Ectodermal cell (in vitro differentiated cells): ENCODE measurements around the gene GATA5.

Source experiments
- H3K27ac ChIP-seq: 2 replicates; pipeline ENCODE4 v1.7.0; 2013; ENCODE audit warnings: mild to moderate bottlenecking, low read depth, low read length; ENCODE audit not compliant: insufficient read depth, poor library complexity, severe bottlenecking
- H3K27me3 ChIP-seq: 2 replicates; pipeline ENCODE4 v1.7.0; 2013; ENCODE audit warnings: mild to moderate bottlenecking, low read length; ENCODE audit not compliant: insufficient read depth, control insufficient read depth, poor library complexity, severe bottlenecking
- H3K36me3 ChIP-seq: one replicate; pipeline ENCODE4 v1.7.0; 2013; ENCODE audit warnings: low read length; ENCODE audit not compliant: control insufficient read depth, insufficient read depth
- H3K4me1 ChIP-seq: one replicate; pipeline ENCODE4 v1.7.0; 2013; ENCODE audit warnings: low read length; ENCODE audit not compliant: control insufficient read depth, insufficient read depth
- H3K4me3 ChIP-seq: 2 replicates; pipeline ENCODE4 v1.7.0; 2013; ENCODE audit warnings: low read depth, low read length, control low read depth; ENCODE audit not compliant: insufficient read depth
- H3K9me3 ChIP-seq: 2 replicates; pipeline ENCODE4 v1.7.0; 2013; ENCODE audit warnings: mild to moderate bottlenecking, low read length, moderate library complexity; ENCODE audit not compliant: control insufficient read depth
- WGBS, 2 experiments: methylation state at CpG; one replicate each; pipeline ENCODE4 v1.1.7; 2013; ENCODE audit warnings: missing lambda C conversion rate in 2 of 2; 5-methylcytosine and 5-hydroxymethylcytosine counted together

The GATA5 gene

DNA sequence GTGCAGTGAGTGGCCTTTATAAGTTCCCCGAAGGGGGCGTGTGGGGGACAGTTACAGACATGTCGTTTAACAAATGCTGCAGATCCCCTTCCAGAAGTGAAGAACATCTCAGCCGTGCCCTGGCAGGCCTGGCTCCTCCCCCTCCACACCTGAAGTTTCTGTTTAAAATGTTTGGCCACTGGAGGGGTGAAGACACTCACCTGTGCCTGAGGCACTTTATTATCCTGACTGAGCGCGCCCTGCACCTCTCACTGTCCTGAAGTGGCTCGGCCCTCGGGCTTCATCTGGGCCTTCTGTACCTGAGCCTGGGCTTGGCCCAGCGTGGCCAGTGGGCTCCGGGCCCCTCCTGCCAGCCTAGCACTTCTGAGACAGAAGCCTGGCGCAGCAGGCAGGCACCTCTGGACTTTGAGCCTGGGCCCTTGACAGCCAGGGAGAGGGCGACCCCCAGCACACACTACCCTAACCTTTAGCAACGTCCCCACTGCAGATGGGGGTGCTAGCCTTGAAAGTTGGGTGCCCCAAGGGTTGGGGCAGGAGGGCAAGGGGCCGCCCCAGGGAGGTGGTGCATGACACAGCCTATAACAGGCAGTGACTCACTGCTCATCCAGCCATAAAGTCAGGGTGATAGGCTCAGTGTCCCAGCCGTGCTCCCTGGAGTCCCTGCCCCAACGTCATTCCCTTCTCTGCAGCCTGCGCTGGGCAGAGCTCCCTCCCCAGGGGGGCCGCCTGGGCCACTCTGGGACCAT, 13.6 kb upstream of the GATA5 start:
- Histone ChIP-seq H3K27me3 (peaks cover 11% of the 10 kb centered on the region), H3K27ac (no peak overlapping the region), H3K4me3 (no peak overlapping the region), H3K36me3 (no peaks in the 10 kb centered on the region), H3K4me1 (peaks cover 33% of the 10 kb centered on the region), H3K9me3 (no peaks in the 10 kb centered on the region)
- 87 to 91% methylated on average over 18 of the region's 18 CpGs for WGBS, 2 experiments

GRCh38 chr20:62488470-62488869, 12.7 kb upstream of the GATA5 start:
- Histone ChIP-seq H3K27ac (no peak overlapping the region), H3K4me3 (no peak overlapping the region), H3K36me3 (no peaks in the 10 kb centered on the region), H3K9me3 (no peaks in the 10 kb centered on the region), H3K27me3 (peaks cover 20% of the 10 kb centered on the region), H3K4me1 (peaks cover 35% of the 10 kb centered on the region)
- WGBS, 2 experiments, result 87 to 90% methylated on average over 3 of the region's 3 CpGs

- WGBS, 2 experiments, result 60 to 72% methylated on average over 12 to 13 of the region's 14 CpGs
- H3K4me3 ChIP-seq, result no peak overlapping the region
- no peaks in the 10 kb centered on the region for H3K36me3 ChIP-seq
- peaks cover 42% of the 10 kb centered on the region for H3K4me1 ChIP-seq
- H3K27me3 ChIP-seq, result peaks cover 27% of the 10 kb centered on the region
- no peak overlapping the region for H3K27ac ChIP-seq
- no peaks in the 10 kb centered on the region for H3K9me3 ChIP-seq
Observed at GRCh38 chr20:62487561-62488354, 12.0 kb upstream of the GATA5 start.

GRCh38 chr20:62487118-62487517, 11.3 kb upstream of the GATA5 start:
- Histone ChIP-seq H3K36me3 (no peaks in the 10 kb centered on the region), H3K4me1 (peaks cover 49% of the 10 kb centered on the region), H3K4me3 (no peak overlapping the region), H3K27ac (no peak overlapping the region), H3K9me3 (no peaks in the 10 kb centered on the region), H3K27me3 (peaks cover 33% of the 10 kb centered on the region)
- 77 to 78% methylated on average over 21 of the region's 21 CpGs for WGBS, 2 experiments

GRCh38 chr20:62486484-62486883, 10.7 kb upstream of the GATA5 start:
- Histone ChIP-seq H3K4me3 (no peak overlapping the region), H3K27me3 (peaks cover 40% of the 10 kb centered on the region), H3K27ac (no peak overlapping the region), H3K36me3 (no peaks in the 10 kb centered on the region), H3K4me1 (peaks cover 55% of the 10 kb centered on the region), H3K9me3 (no peaks in the 10 kb centered on the region)
- 85 to 89% methylated on average over 13 of the region's 13 CpGs for WGBS, 2 experiments

DNA sequence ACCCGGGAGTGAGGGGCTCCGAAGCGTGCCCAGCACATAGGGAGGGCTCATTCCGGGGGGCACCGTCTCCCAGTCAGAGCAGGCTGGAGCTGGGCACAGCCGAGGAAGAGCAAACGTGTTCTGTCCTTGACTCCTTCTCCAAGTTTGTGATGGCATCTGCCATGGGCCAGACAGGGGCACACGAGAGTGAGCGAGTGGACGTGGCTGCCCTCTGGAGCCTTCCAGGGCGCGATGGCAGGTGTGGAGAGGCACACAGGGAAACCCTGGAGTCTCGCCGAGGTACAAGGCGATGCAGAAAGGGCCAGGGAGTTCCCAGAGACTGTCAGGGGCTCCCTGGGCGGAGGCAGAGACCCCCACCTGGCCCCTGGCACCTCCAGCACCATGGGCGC, 9.9 kb upstream of the GATA5 start:
- 86 to 89% methylated on average over 17 of the region's 17 CpGs for WGBS, 2 experiments
- H3K4me3 ChIP-seq, result no peak overlapping the region
- no peak overlapping the region for H3K27ac ChIP-seq
- H3K9me3 ChIP-seq, result no peaks in the 10 kb centered on the region
- peaks cover 47% of the 10 kb centered on the region for H3K27me3 ChIP-seq
- no peaks in the 10 kb centered on the region for H3K36me3 ChIP-seq
- H3K4me1 ChIP-seq, result peaks cover 61% of the 10 kb centered on the region

- H3K36me3 ChIP-seq, result no peaks in the 10 kb centered on the region
- no peaks in the 10 kb centered on the region for H3K9me3 ChIP-seq
- H3K27me3 ChIP-seq, result peaks cover 53% of the 10 kb centered on the region
- WGBS, 2 experiments, result 39 to 45% methylated on average over 21 of the region's 21 CpGs
- H3K4me1 ChIP-seq, result peaks cover 66% of the 10 kb centered on the region
- H3K4me3 ChIP-seq, result no peak overlapping the region
- no peak overlapping the region for H3K27ac ChIP-seq
Observed at GRCh38 chr20:62485062-62485700, 9.4 kb upstream of the GATA5 start.

DNA sequence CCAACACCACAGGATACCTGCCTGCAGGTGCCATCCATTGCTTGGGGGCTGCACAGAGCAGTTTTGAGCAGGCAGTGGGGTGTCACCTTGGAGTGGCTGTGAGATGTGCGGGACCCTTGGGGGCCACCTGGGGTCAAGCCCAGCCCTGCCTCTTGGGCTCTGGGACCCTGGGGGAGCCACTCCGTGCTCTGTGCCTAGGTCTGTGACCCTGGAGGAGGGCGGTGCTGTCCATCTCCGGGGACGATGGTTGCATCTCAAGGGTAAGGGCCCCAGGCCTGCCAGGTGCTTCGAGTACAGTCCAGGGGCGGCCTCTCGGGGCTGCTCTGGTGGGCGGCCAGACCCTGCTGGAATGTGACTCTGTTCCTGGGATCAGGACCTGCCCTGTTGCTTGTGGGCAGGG, 8.7 kb upstream of the GATA5 start:
- no peak overlapping the region for H3K27ac ChIP-seq
- no peaks in the 10 kb centered on the region for H3K36me3 ChIP-seq
- H3K27me3 ChIP-seq, result peaks cover 58% of the 10 kb centered on the region
- WGBS, 2 experiments, result 92 to 93% methylated on average over 9 of the region's 9 CpGs
- no peaks in the 10 kb centered on the region for H3K9me3 ChIP-seq
- H3K4me1 ChIP-seq, result peaks cover 67% of the 10 kb centered on the region
- no peak overlapping the region for H3K4me3 ChIP-seq

DNA sequence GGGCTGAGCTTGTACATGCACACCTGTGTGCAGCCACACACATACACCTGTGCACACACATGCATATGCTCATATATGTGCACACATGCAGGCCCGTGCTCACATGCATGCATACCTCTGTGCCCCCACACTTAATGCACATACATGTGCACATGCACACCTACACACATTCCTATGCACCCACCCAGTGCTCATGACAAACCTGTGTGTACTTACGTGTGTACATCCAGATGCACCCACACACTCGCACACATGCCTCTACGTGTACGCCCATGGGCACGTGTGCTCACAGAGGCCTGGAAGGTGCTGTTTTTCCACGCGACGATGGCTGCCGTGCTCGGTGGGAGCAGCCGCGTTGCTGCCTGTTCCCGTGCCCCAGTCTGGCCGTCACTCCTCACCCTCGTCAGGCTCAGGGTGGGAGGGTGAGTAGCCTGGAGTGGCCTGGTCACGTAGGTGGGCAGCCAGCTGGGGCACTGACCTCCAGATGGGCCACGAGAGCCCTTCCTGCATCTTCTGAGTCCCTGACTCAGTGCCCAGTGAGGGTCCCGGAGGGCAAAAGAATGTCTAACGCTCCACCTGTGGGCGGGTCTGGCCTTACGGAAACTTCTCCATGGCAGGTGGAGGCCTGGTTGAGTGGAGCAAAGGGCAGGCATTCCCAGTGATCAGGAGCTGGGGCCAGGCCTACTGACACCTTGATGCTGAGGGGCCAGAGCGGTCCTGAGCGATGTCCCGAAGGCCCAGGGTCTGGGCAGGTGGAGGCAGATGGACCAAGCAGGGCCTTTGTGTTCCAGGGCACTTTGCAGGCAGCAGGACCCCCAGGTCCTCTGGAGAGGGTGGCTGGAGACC, 8.0 kb upstream of the GATA5 start:
- peaks cover 67% of the 10 kb centered on the region for H3K4me1 ChIP-seq
- peaks cover 65% of the 10 kb centered on the region for H3K27me3 ChIP-seq
- 93 to 94% methylated on average over 25 of the region's 25 CpGs for WGBS, 2 experiments
- no peak overlapping the region for H3K4me3 ChIP-seq
- no peaks in the 10 kb centered on the region for H3K9me3 ChIP-seq
- H3K36me3 ChIP-seq, result no peaks in the 10 kb centered on the region
- H3K27ac ChIP-seq, result no peak overlapping the region
